Measurements from ENCODE around the gene FAM90A26. TPM values are rescaled to one million over a fixed set of nuclear protein-coding genes. Genes with fewer than 3 reads are reported as not detected.
"Not testable (repeated sequence)": the region's sequence is repeated elsewhere in the genome, so short reads cannot be mapped to it uniquely, and the experiment has no call there.

The FAM90A26 gene
- total RNA-seq, 2 experiments from 2014 or later = not detected

DNA sequence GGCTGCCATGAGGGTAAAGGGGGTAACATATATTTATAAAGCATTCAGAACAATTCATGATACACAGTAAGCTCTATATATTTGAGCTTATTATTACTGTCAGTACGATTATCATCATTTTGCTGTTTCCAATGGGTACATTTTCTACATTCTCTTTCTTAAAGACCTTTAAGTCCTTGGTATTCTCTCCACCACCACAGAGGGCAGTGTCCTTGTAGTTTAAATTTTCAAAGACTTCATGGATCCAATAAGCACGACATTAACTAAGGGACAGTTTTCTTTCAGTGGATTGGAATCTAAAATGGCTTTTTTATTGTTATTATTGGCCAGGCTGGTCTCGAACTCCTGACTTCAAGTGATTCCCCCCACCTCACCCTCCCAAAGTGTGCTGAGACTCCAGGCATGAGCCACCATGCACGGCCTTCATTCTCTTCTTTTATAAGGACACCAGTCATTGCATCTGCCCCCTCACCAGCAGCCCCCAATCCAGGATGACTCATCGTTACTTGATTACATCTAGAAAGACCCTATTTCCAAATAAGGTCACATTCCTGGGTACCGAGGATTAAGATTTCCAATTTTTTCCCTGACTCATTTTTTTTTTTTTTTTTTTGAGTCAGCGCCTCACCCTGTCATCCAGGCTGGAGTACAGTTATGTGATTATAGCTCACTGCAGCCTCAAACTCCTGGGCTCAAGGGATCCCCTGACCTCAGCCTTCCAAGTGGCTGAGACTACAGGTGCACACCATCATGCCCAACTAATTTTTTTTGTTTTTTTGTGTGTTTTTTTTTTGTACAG is 21.4 kb upstream of the FAM90A26 start:
- H3K36me3 Mint-ChIP-seq (ENCODE audit: low read depth); CTCF ChIA-PET; H3K27ac Mint-ChIP-seq; H3K4me1 Mint-ChIP-seq (ENCODE audit: low read depth); DNase-seq; H3K9me3 Mint-ChIP-seq; intact Hi-C loops (cut with micrococcal nuclease); H3K27me3 Mint-ChIP-seq (ENCODE audit: low read depth); H3K4me3 Mint-ChIP-seq: not testable (repeated sequence)

DNA sequence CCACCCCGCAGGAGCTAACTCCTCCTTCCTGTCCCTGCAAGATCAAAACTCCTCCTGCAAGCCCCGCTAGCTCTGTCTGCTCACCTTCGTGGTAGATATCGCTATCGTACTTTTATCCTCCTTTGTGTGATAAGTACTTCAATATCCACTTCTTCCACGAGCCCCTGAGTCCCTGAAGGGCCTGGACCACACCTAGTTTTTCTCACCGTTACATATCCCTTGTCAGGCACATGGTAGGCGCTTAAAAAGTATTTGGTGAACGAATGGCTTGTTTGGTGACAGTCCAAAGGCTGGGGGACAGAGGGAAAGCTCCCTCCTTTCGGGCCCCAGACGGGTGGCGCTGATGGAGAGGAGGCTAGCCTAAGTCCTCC is 18.4 kb upstream of the FAM90A26 start:
- peaks cover 11% of the 10 kb centered on the region for H3K4me1 Mint-ChIP-seq (ENCODE audit: low read depth)
- peak; percentile 5 for DNase-seq
- H3K4me3 Mint-ChIP-seq = peak overlapping the region; percentile 89
- H3K9me3 Mint-ChIP-seq; CTCF ChIA-PET; H3K36me3 Mint-ChIP-seq (ENCODE audit: low read depth); H3K27me3 Mint-ChIP-seq (ENCODE audit: low read depth): not testable (repeated sequence)
- peak overlapping the region; percentile 56 for H3K27ac Mint-ChIP-seq
- intact Hi-C loops (cut with micrococcal nuclease) = loop anchor here (2.0 to 10.0 kb wide), 5 partner anchors 541 to 993 kb away; partner anchors contain the start of genes ABLIM2, ACOX3, TRMT44 and WDR1

DNA sequence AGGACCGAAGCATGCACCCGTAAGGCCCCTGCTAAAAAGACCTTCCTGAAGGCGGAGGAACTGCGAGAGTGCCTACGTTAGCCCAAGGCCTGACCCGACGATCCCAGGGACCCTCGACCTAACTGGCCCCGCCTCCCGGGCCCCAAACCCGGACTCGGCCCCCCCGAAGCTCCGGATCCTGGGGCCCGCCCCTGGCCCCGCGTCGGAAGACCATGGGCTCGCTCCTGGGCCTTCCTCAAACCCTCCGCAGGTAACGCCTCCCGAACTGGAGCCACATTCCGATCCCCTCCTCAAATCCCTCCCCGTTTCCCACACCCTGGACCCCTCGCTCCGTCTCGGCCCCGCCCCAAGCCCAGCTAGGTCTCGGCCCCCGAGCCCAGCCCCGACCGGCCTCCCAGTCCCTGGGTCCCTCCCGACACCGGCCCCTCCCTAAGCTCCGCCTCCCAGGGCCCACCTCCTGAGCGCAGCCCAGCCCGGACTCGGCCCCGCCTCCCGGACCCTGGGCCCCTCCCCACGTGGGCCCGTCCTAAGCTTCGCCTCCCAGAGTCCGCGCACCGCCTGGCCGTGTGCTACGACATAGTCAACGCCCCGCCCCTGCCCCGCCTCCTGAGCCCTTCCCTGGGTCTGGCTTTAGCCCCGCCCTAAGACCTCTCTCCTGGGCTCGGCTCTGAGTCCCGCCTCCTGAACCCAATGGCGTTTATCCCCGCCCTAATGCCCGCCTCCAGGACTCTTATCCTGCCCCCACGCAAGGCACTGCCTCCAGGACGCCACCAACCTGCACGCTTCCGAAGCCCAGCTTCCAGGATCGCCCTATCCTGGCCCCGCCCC is 17.8 kb upstream of the FAM90A26 start:
- peak overlapping the region; percentile 89 for H3K4me3 Mint-ChIP-seq
- peak overlapping the region; percentile 96 for H3K27ac Mint-ChIP-seq
- intact Hi-C loops (cut with micrococcal nuclease) = loop anchor here (2.0 to 10.0 kb wide), 5 partner anchors 540 to 994 kb away; partner anchors contain the start of genes ABLIM2, ACOX3, TRMT44 and WDR1
- H3K27me3 Mint-ChIP-seq (ENCODE audit: low read depth); H3K36me3 Mint-ChIP-seq (ENCODE audit: low read depth); CTCF ChIA-PET; H3K9me3 Mint-ChIP-seq: not testable (repeated sequence)
- peak; percentile 98 for DNase-seq
- H3K4me1 Mint-ChIP-seq (ENCODE audit: low read depth) = peaks cover 11% of the 10 kb centered on the region

DNA sequence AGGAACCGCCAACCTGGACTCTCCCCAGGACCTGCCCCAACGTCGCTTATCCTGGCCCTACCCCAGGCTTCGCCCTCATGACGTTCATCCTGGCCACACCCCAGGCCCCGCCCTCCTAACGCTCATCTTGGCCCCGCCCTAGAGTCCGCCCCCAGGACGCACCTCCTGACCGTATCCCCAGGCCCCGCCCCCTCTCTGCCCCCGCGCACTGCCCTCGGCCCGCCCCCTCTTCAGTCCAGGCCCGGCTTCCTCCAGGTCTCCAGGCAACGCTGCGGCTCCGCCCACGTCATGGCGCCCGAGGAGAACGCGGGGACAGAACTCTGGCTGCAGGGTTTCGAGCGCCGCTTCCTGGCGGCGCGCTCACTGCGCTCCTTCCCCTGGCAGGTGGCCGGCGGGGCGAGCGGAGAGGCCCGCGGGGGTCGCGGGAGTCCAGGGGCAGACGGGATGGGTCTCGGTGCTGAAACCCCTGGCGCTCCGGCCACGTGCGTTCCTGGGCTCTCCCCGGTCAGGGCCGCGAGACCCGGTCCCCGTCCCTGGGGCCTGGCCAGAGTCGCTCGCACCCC is 17.1 kb upstream of the FAM90A26 start:
- not testable (repeated sequence) for H3K27me3 Mint-ChIP-seq (ENCODE audit: low read depth); H3K9me3 Mint-ChIP-seq; H3K36me3 Mint-ChIP-seq (ENCODE audit: low read depth)
- intact Hi-C loops (cut with micrococcal nuclease) = loop anchor here (2.0 to 10.0 kb wide), 5 partner anchors 539 to 994 kb away; partner anchors contain the start of genes ABLIM2, ACOX3, TRMT44 and WDR1
- CTCF ChIA-PET = interaction anchor here (0.8 kb wide), 1 partner anchor 152 kb away, joined by 3 read pairs; no protein-coding TSS in a partner anchor
- Mint-ChIP-seq H3K27ac (peak overlapping the region; percentile 96), H3K4me1 (ENCODE audit: low read depth) (peaks cover 11% of the 10 kb centered on the region), H3K4me3 (peak overlapping the region; percentile 89)
- peak; percentile 98 for DNase-seq

DNA sequence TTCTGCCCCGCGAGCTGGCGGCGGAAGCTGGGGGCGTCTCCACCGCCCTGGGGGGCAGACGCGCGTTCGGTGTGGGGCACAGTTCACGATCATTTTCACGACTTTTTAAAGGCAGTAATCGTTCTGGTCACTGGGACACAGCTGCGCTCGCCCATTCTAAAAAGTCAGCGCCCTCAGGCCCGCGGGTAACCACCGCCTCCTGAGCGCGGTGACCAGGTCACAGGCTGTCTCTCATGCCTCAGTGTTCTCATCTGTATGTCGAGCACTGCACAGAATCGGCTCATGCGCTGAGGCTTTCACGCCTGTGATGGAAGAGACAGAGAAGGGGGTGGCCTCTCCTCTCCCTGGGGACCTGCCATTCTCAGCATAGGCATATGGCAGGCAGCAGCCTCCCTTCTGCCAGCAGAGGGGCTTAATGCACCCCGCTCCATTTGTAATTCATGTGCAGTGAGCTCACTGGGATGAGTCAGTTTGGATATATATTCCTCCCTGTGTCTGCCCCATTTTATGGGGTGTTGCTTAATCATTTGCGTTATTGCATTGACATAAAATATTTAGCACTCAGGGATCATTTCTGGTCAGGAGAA is 16.5 kb upstream of the FAM90A26 start:
- peaks cover 11% of the 10 kb centered on the region for H3K4me1 Mint-ChIP-seq (ENCODE audit: low read depth)
- peak overlapping the region; percentile 89 for H3K4me3 Mint-ChIP-seq
- H3K27me3 Mint-ChIP-seq (ENCODE audit: low read depth); H3K36me3 Mint-ChIP-seq (ENCODE audit: low read depth); H3K9me3 Mint-ChIP-seq: not testable (repeated sequence)
- intact Hi-C loops (cut with micrococcal nuclease) = loop anchor here (2.0 to 10.0 kb wide), 5 partner anchors 539 to 995 kb away; partner anchors contain the start of genes ABLIM2, ACOX3, TRMT44 and WDR1
- peak overlapping the region; percentile 79 for H3K27ac Mint-ChIP-seq
- DNase-seq = peak; percentile 10
- CTCF ChIA-PET = interaction anchor here (0.8 kb wide), 1 partner anchor 153 kb away, joined by 3 read pairs; no protein-coding TSS in a partner anchor

DNA sequence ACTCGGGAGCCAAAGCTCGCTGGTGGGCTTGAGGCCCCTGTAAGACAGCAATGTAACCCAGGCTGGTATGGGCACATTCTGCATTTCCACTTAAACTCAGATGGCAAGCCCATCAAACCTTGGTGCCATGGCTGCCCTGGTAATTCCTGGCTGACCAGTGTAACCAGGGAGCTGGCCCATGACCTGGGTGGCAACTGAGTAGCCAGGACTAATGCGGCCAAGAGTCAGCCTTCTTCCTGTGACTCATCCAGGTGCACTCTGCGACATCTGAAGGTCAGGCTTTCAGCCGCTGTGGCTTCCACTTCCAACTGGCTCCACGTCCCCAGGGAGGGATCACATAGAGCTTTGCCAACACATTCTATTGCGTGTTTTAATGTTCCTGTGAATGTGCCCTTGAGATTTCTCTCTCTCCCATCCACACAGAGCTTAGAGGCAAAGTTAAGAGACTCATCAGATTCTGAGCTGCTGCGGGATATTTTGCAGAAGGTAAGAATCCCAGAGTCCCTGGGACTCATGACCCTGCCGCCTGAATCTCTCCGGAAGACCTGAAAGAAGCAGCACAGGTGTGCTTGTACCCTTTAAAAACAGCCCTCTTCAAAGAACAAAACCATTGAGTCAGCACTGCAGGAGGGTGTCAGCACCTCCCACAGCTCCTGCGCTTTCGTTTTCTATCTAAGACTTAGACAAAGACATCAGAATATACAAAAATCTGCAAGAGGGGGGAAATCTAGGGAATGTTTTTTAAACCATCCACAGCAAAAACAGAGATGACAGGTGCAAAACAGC is 14.9 kb upstream of the FAM90A26 start:
- H3K4me1 Mint-ChIP-seq (ENCODE audit: low read depth) = peaks cover 11% of the 10 kb centered on the region
- intact Hi-C loops (cut with micrococcal nuclease) = loop anchor here (10.0 kb wide), 1 partner anchor 840 kb away; no protein-coding TSS in a partner anchor
- peak; percentile 23 for DNase-seq
- H3K27me3 Mint-ChIP-seq (ENCODE audit: low read depth); H3K36me3 Mint-ChIP-seq (ENCODE audit: low read depth); H3K9me3 Mint-ChIP-seq; H3K4me3 Mint-ChIP-seq; H3K27ac Mint-ChIP-seq: not testable (repeated sequence)
- CTCF ChIA-PET = interaction anchor here (0.8 kb wide), 1 partner anchor 11 kb away, joined by 3 read pairs; no protein-coding TSS in a partner anchor

DNA sequence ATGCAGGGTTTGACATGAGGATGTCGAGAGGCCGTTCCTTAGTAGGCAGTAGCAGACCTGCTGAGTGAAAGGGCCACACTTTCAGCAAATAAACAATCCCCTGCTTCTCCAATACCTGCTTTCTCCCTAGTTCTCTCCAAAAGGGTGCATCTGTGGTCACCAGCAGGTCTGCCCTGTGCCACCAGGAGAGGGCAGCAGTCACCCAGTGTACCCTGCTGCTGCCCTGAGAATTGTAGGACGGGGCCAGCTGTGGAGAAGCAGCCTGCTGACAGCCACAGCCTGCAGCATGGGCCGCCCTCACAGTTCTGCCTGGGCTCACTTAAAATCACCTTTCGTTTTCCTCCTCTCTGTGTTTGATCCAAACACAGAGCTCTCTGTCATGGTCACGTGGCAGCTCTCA is 11.8 kb upstream of the FAM90A26 start:
- not testable (repeated sequence) for H3K27ac Mint-ChIP-seq; H3K36me3 Mint-ChIP-seq (ENCODE audit: low read depth)
- intact Hi-C loops (cut with micrococcal nuclease) = loop anchor here (10.0 kb wide), 1 partner anchor 836 kb away; no protein-coding TSS in a partner anchor

DNA sequence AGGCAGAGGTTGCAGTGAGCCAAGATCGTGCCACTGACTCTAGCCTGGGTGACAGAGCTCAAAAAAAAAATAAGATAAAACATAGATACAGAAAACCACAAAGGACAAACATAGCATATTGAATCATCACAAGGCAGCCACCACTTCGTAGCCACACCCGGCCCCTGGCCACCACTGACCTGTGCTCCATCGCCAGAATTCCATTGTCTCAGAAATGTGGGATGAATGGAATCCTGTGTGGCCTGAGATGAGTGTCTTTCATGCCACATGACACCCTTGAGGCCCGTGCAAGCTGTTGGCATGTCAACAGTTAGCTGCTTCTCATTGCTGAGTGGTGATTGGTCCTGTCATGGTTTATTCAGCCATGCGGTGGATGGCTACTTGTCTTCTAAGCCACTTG is 10.2 kb upstream of the FAM90A26 start:
- CTCF ChIA-PET; intact Hi-C loops (cut with micrococcal nuclease); H3K36me3 Mint-ChIP-seq (ENCODE audit: low read depth); H3K4me3 Mint-ChIP-seq; H3K4me1 Mint-ChIP-seq (ENCODE audit: low read depth); H3K9me3 Mint-ChIP-seq; DNase-seq; H3K27me3 Mint-ChIP-seq (ENCODE audit: low read depth); H3K27ac Mint-ChIP-seq: not testable (repeated sequence)

More for the DNA sequence above, 11.8 kb upstream of the FAM90A26 start:
- H3K4me1 Mint-ChIP-seq (ENCODE audit: low read depth); H3K9me3 Mint-ChIP-seq; H3K4me3 Mint-ChIP-seq; H3K27me3 Mint-ChIP-seq (ENCODE audit: low read depth): not testable (repeated sequence)
- CTCF ChIA-PET = interaction anchor here (0.6 kb wide), 2 partner anchors 195 to 220 kb away, joined by 4 read pairs; no protein-coding TSS in a partner anchor
- peak; percentile 51 for DNase-seq

DNA sequence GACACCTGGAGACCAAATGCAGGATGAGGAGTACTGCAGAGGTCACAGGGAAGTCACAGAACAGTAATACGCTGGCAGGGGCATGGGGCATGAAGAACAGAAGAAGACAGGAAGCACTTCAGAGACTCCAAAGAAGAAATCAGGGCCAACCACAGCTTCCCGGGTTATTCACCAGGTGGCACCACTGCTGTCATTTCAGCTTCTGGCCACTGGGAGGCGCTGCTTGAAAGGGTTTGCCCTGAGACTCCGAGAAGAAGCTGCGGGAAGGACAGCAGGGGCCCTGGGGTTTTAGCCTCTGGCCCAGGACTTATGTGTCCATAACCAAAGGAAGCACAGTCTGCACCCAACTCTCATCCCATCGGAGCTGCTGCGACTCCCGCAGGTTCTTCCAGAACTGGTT is 4.2 kb upstream of the FAM90A26 start:
- H3K27ac Mint-ChIP-seq; intact Hi-C loops (cut with micrococcal nuclease); H3K4me1 Mint-ChIP-seq (ENCODE audit: low read depth); H3K27me3 Mint-ChIP-seq (ENCODE audit: low read depth); H3K4me3 Mint-ChIP-seq; H3K9me3 Mint-ChIP-seq; H3K36me3 Mint-ChIP-seq (ENCODE audit: low read depth): not testable (repeated sequence)
- peak; percentile 81 for DNase-seq
- CTCF ChIA-PET = interaction anchor here (1.0 to 1.2 kb wide), 2 partner anchors 11 to 215 kb away, joined by 3 read pairs; no protein-coding TSS in a partner anchor

DNA sequence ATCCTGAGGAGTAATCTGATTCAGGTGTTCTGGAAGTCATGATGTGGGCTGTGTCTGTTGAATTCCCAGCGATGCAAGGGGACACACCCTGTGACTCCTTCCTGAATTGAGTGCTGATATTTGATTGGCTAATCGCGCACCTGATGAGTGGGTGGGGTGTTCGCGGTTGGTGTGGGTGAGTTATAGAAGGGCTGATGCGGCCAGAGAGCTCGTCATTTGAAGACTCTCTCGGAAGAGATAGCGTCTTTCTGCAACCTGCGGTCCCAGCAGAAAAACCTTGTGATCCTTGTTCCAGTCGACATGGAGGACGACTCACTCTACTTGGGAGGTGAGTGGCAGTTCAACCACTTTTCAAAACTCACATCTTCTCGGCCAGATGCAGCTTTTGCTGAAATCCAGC is 40.1 kb downstream of the FAM90A26 start, which contains the start of gene USP17L10:
Gene USP17L10 (plus strand): TSS at position 301 of the 400 bp plus-strand sequence. CDS start 0 bp downstream, at position 301.
- H3K36me3 Mint-ChIP-seq (ENCODE audit: low read depth); intact Hi-C loops (cut with micrococcal nuclease); H3K4me3 Mint-ChIP-seq; DNase-seq; H3K9me3 Mint-ChIP-seq; H3K4me1 Mint-ChIP-seq (ENCODE audit: low read depth); H3K27ac Mint-ChIP-seq; H3K27me3 Mint-ChIP-seq (ENCODE audit: low read depth); CTCF ChIA-PET: not testable (repeated sequence)

DNA sequence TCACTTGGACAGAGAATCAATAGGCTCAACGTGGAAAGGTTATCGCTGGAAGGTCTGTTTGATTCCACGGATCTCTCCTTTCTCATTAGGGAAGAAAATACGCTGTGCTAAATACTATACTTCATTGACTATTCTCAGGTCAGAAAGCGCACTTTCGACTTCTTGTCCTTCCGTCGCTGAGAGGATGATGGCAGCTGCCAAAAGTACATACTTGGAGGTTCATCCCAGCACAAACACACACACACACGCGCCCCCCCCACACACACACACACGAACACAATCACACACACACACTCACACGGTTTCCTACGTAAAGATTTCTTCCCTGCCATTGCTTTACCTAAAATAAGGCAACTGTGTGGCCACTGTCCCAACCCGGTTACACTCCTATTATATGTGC is 44.5 kb downstream of the FAM90A26 start:
- CTCF ChIA-PET; H3K27ac Mint-ChIP-seq; intact Hi-C loops (cut with micrococcal nuclease); H3K4me1 Mint-ChIP-seq (ENCODE audit: low read depth); DNase-seq; H3K4me3 Mint-ChIP-seq; H3K36me3 Mint-ChIP-seq (ENCODE audit: low read depth); H3K9me3 Mint-ChIP-seq; H3K27me3 Mint-ChIP-seq (ENCODE audit: low read depth): not testable (repeated sequence)
